NCI-H2029 (cell line): ENCODE results near the gene PGM1.

ENCODE experiments used
- DNase-seq: peaks from one replicate; lab custom pipeline; 2025; lab: John Stamatoyannopoulos, UW

The PGM1 gene

DNA sequence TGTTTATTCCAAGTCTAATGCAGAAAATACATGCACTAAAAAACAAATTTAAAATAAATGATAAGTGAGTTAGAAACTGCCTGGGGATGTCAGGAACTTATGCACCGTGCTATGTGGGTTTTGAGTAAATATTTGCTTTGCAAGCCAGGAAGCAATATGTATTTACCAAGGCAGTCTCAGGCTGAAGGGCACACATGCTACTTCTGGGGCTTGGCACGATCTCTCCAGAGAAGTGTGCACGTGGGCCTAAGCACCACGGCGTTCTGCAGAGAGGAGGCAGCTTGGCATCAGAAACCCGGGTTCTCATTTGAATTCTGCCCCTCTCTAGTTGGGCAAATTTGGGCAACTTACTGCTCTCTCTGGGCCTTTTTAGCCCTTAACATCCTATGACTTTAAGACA lies 108.0 kb downstream of the PGM1 start:
- DNase-seq: peak; percentile 96

DNA sequence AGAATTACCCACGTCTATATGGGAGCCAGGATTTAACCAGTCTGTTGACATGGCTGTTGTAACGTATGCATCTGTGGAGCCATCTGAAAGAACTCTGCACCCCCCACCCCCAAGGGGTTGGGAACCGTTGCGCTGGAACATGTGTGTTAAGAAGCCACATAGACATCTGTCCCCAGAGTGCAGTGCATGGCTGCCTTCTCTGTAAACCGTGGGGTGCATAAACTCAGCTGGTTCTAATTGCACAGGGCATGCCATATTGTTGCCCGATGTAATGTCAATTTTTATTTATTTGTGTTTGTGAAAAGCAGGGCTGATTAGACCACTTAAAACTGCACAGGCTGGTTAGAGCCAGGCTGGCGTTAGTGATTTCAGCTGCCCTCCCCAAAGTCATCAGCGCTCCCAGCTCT lies 110.5 kb downstream of the PGM1 start:
- no peak for DNase-seq

DNA sequence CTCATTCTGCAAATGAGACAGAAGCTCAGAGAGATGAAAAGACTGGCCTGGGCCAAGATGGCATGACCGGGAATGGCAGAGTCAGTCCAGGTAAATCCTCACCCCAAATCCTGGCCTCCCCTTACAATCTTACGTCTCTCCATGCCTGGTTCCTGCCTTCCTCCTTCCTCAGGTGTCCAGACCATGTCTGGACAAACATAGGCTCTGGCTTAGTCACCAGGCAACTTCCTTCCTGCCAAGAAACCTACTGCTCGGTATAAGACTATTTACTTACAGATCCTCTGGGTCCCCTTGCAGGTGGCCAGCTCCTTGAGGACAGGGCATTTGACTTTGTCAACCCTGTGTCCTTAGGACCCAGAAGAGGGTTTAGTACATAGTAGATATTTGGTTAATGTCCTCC lies 111.2 kb downstream of the PGM1 start:
- no peak for DNase-seq

DNA sequence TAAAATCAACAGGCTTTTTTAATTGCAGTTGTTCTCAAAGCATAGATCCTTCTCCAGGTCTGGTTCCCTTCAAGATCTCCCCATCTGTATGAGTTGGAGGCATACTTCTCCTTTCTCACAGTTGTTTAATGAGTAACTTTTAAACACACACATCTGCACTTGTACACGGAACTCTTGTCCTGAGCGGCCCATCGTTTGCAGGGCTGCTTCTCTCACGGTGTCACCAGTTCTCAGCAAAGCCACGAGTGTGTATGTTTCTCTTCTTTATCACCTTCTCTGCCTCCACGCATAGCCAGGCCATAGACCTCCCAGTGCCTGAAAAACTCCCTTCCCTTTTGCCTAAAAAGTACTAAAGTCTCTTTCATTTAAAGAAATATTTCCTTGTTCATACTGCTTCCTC lies 111.9 kb downstream of the PGM1 start:
- no peak for DNase-seq

DNA sequence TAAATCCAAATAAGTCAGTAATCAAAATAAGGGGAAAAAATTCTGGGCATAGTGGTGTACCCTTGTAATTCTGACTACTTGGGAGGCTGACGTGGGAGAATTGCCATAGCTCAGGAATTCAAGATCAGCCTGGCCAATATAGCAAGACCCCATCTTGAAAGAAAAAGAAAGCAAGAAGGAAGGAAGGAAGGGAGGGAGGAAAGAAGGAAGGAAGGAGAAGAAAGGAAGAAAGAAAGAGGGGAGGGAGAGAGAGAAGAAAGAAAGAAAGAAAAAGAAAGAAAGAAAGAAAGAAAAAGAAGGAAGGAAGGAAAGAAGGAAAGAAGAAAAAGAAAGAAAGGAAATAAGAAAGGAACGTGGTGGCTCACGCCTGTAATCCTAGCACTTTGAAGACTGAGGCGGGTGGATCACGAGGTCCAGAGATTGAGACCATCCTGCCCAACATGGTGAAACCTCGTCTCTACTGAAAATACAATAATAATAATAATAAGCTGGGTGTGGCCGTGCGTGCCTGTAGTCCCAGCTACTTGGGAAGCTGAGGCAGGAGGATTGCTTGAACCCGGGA lies 116.1 kb downstream of the PGM1 start:
- DNase-seq: no peak
